Activated CD4-positive, alpha-beta T cell treated with anti-CD3 and anti-CD28 coated beads, Interleukin-2, amount 50 U/mL, for 48 hours (primary cell): ENCODE measurements around the gene TLCD1.
"Not testable (repeated sequence)": the region's sequence is repeated elsewhere in the genome, so short reads cannot be mapped to it uniquely, and the experiment has no call there.

ENCODE experiments used
- DNase-seq, 2 experiments: peaks; one replicate each; pipeline ENCODE4 v3.0.0-alpha.2; 2020

TLCD1 gene

DNA sequence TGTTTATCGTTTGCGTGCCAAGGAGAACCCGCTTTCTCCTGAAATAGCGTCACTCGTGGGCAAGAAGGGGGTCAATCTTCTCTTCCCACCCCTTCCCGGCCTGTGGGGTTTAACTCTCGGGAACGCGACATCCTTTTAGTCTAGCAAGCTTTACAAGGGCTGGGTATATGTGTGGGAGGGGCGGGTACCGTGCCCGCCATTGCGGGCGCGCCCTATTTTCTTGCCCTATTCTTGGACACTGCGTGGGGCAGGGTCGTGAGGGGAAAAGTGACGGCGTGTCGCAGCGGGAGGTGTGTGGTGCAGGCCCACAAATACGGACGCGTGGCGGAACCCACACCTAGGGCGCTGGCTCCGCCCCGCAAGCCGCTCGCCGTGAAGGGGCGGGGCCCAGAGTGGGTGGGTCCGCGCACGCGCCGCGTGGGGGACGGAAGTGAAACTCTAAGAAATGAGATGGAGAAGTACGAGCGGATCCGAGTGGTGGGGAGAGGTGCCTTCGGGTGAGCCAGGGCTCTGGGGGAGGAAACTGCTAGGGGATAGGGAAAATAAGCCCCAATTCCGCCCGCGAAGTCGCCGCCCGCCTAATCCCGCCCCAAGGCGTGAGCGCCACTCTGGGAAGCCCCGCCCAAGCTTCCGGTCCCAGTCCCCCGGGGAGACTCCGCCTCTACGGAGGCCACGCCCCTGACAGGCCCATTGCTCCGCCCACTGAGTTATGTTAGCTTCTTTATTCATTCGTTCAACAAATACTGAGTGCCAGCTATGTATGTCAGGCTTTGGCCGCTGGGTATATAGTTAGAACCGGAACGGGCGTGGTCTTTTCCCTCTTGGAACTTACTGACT lies 2.5 kb upstream of the TLCD1 start, which contains the start of gene NEK8:
NEK8 (plus strand) TSS at position 425 of the 837 bp plus-strand sequence; CDS start at position 451, 26 bp downstream.
- peak; percentile 99 to 100 for DNase-seq

DNA sequence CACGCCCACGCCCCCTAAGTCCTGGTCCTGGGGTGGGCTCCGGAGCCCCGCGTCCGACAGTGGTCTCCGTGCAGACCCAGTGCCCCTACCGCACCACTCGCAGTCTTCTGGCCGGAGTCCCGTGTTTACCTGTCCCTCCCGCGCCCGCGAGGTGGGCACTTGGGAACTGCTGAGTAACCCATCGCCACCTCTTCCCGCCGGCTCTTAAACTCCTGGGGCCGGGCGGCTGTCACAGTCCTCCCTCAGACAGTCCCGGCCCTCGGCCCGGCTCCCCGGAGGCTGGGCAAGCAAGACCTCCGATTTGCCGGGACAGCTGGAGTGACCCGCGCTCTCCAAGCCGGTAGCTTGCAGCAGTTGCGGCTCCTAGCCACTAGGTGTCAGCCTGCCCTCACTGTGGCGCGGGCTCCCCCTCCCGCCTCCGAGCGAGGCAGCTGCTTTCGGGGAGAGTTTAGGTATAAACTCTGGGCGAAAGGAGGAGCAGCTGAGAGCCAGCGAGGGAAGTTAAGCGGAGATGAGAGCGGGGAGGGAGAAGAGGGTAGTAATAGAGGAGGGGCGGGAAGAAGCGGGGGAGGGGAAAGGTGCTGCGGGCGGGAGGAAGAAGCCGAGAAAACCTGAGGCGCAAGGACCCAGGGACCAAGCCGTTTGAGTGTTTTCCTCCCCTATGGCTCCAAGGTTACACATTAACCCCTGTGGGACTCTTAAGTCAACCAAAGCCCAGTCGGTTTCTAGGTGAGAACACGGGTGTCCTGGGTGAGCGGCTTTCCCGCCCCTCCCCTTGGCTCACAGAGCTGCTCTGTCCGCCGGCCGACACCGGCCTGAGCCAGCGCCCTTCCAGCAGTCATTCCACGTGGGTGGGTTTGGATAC lies 826 bp upstream of the TLCD1 start:
- peak; percentile 96 to 97 for DNase-seq

DNA sequence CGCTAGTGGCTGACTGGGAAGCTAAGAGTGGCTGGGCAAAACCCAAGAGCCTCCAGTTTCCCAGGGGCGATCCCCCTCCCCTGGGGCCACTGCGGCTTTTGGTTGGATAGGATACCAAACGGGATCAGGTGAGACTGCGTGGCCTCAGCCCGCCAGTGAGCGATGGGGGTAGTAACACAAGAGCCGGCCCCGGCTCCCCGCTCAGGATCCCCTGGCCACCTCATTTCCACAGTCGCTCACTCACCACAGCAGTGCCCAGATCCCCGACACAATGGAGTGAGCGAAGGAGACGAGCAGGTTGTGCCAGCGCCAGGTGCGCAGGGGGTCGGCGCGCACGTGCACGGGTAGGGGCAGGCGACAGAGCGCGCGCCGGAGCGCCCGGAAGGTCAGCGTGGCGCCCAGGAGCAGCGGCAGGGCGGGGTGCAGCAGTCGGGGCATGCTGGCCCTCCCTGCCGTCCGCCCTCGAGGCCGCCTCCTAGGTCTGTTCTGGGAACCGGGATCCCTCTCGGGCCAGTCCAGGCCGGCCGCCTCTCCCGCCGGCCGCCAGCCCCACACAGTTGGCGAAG lies 290 bp downstream of the TLCD1 start:
- peak; percentile 74 to 77 for DNase-seq

DNA sequence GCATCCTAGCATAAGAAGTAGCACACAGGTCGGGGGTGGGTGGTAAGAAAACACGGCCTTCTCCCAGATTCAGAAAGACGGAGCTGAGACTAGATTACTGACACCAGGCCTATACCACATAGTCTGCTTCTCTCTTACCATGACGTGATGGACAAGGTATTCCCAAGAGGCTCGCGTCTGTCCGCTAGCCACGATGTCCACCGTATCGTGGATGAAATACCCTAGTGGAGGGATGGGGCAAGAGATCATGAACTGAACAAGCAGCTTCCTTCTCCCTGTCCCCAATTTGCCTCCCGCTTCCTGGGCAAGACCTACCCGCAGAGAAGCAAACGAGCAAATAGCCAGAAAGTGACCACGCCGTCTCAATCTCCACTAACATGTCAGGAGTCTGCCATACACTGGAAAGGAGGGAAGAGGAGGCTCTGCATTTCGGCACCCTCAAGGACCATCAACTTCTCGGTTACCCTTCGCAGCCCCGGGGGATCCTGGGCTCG lies 820 bp downstream of the TLCD1 start:
- DNase-seq: peak in 1 of 2 experiments; percentile 59

DNA sequence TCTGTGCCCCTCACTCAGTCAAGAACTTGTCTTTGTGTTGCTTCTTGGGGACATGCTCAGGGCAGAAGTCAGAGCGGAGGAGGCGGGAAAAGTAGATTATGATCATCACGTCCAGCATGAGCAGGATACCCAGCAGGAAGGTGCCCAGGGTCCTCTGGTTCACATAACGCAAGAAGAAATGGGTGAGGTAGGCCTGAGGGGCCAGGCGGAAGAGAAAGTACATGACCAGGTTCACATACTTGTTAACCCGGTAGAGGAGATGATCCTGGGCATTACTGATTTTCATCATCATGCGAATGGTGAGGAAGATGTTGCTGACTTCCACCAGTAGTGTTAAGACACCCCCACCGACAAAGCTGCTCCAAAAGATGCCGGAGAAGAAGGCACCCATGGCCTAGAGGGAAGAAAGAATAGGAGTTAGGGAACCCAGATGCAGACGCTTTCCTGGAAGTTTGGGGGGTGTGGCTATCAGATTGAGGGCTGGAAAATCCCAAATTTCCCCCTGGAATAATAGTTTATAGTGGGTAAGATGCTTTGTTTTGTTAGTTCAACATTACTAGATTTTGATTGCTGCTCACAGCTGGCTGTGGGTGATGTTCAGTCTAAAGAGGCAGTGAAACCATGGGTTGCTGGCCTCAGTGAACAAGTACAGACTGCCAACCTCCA lies 1.4 kb downstream of the TLCD1 start:
- peak in 1 of 2 experiments; percentile 34 for DNase-seq

DNA sequence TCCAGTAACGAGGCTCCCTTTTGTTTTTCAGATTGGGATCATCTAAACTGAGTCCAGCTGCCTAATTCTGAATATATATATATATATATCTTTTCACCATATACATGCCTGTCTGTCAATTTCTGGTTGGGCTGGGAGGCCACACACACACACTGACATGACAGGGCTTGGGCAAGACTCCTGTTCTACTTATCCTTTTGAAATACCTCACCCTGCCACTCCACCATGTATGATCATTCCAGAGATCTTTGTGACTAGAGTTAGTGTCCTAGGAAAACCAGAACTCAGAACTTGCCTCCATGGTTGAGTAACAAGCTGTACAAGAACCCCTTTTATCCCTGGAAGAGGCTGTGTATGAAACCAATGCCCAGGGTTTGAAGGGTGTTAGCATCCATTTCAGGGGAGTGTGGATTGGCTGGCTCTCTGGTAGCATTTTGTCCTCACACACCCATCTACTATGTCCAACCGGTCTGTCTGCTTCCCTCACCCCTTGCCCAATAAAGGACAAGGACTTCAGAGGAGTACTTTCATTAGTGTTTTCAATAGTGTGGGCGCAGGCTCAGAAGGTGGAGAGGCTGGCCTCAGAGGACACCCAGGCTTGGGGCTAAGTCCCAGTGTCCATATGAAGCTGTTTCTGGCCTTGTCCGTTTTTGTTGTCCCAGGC lies 2.1 kb downstream of the TLCD1 start:
- not testable (repeated sequence) for DNase-seq

DNA sequence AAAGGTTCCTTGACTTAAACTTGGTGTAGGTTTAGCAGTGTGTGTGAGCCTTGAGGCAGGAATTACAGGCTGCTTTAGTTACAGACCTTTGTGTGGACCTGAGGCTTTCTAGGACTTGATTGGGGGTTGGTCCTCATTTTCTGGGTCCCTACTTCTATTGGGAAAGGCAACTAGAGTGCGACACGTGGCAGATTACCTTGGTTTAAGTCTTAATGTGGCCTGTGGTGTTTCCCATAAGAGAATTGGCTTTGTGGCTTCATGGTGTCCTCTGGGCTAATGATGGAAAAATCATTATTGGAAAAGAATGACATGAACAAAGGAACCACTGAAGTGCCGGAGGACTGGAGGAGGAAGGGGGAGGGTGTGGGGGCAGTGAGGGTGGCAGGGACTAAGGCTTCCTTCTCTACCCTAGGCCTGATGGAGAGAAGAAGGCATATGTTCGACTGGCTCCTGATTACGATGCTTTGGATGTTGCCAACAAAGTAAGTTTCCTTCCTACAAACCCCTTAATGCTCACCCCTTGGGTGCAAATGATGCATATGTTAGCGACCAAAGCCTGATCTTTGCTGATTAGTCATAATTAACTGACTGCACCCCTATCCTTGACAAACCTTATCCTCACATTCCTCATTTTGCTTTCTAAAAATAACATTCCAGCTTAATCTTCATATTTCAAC lies 2.7 kb downstream of the TLCD1 start:
- no peak for DNase-seq

DNA sequence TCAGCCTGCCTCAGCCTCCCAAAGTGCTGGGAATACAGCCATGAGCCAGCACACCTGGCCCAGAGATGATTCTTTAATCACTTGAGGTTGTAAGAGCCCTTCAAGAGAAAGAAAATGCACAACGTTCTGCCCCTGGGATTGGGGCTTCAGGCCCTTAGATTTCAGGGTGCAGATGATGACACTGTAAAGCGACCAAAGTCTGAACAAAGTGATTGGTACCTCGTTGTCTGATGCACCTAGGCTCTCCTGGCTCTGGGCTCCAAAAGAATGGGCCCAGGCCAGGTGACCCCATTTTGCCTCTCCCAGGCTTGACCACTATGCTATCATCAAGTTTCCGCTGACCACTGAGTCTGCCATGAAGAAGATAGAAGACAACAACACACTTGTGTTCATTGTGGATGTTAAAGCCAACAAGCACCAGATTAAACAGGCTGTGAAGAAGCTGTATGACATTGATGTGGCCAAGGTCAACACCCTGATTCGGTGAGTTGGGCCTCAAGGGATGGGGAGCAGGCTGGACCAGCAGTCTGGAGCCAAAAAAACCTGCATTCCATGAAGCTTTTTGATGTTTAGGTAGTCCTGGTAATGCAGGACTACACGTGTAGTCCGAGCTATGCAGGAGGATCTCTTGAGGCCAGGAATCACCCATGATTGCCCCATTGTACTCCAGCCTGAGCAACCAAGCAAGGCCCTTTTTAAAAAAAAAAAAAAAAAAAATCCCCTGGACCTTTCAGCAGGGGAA lies 3.4 kb downstream of the TLCD1 start:
- DNase-seq: no peak

DNA sequence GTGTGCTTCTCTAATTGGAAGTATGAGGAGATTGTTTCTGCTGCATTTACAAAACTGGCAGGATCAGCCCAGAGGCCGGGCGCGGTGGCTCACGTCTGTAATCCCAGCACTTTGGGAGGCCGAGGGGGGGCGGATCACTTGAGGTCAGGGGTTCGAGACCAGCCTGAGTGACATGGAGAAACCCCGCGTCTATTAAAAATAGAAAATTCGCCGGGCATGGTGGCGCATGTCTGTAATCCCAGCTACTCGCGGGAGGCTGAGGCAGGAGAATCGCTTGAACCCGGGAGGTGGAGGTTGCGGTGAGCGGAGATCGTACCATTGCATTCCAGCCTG lies 5.1 kb downstream of the TLCD1 start:
- peak in 1 of 2 experiments; percentile 33 for DNase-seq

DNA sequence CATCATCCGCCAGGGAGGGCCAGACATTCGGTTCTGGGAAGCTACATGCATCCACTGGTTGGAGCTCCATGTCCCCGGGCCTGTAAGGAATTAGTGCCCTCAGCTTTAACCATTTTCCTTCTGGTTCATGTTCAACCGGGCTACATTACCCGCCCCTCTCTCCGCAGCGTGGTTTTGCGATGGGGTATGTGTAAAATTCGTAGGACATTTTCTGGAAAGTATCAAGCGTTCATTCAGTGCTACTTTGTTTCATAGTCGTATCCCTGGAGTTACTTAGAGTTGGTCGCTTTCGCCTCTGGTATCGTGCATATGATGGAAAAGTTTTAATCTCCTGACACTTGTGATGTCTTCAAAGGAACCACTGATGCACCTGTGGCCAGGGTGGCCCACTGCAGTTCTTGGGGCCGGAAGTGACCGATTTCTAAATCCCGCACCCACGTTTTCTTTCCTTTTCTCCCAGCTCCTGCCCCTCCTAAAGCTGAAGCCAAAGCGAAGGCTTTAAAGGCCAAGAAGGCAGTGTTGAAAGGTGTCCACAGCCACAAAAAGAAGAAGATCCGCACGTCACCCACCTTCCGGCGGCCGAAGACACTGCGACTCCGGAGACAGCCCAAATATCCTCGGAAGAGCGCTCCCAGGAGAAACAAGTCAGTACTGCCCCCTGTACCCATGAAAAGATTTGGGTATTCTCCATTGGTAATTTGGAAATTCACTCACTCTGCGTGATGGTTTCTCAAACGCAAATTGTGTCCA lies 5.6 kb downstream of the TLCD1 start:
- DNase-seq: peak; percentile 50 to 65

DNA sequence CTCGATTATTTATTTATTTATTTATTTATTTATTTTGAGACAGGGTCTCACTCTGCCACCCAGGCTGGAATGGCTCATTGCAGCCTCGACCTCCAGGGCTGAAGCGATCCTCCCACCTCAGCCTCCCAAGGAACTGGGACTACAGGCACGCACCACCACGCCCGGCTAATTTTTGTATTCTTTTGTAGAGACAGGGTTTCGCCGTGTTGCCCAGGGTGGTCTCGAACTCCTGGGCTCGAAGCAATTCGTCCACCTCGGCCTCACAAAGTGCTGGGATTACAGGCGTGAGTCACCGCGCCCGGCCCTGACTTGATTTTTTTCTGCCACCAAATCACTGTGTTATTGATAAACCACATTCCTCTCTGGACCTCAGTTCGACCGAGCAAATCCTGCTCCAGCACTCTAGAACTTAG lies 7.0 kb downstream of the TLCD1 start:
- DNase-seq: no peak

DNA sequence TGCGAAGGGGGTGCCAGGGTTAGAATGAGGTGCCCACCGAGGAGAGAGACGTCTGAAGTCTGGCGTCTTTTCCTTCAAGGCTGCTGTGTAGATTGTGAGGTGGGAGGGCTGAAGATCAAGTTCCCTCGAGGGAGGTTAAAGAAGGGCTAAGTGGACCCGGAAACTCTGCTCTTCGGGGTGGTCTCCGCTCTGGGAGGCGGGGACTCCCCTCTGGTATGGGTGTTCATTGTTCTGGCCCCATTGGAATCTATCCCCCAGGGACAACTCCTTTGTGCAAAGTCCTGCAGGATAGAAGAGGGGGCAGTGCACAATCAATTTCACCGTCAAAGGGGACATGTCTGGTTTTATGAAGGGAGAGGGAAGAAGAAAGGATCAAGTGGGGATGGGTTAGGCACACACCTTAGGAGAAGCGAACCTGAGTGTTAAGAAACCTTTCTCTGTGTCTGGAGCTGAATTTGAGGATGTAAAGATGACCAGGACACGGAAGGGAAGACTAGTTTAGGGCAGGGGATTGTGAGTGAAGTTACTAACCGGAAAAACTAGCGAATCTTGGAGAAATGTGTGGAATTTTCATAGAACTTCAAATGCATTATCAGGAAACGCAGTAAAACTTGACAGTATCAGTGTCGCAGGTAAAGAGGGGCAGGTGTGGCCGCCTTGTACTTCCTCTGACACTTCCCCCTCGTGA lies 7.6 kb downstream of the TLCD1 start:
- DNase-seq: no peak

DNA sequence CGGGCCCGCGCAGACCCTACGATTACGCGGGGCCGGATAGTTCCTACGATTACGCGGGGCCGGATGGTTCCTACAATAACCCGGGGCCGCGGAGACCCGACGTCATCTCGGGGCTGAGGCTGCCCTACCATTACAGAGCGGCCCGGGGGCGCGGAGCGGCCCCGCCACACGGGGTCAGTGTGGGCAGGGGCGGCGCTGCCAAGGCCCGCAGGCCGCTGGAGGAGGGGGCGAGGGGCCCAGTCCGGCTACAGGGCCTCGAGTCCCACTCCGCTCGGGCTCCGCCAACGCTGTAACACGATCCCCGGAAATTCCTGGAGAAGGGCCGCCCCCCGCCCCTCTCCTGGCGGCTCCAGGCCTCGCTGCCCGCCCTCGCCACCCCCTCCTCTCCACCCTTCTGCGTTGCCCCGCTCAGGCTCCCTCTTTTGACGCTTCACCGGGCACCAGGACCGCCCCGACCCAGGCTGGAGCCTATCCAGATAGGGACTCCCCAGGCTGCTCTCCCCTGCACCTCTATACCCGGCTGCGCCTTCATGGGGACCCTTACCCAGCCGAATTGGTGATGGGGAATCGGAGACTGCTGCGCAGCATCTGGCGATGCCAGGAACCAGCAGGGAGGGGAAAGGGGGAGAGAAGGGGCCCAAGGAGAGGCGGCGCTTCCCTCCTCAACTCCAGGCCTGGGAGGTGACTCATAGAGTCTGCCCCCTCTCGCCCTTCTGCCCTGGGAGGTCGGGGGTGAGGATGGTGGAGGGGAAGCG lies 8.3 kb downstream of the TLCD1 start, which contains the start of gene RAB34:
RAB34 (minus strand) TSS at position 291 of the 755 bp plus-strand sequence. CDS start 602 bp downstream, outside the sequence.
- peak in 1 of 2 experiments; percentile 28 for DNase-seq

DNA sequence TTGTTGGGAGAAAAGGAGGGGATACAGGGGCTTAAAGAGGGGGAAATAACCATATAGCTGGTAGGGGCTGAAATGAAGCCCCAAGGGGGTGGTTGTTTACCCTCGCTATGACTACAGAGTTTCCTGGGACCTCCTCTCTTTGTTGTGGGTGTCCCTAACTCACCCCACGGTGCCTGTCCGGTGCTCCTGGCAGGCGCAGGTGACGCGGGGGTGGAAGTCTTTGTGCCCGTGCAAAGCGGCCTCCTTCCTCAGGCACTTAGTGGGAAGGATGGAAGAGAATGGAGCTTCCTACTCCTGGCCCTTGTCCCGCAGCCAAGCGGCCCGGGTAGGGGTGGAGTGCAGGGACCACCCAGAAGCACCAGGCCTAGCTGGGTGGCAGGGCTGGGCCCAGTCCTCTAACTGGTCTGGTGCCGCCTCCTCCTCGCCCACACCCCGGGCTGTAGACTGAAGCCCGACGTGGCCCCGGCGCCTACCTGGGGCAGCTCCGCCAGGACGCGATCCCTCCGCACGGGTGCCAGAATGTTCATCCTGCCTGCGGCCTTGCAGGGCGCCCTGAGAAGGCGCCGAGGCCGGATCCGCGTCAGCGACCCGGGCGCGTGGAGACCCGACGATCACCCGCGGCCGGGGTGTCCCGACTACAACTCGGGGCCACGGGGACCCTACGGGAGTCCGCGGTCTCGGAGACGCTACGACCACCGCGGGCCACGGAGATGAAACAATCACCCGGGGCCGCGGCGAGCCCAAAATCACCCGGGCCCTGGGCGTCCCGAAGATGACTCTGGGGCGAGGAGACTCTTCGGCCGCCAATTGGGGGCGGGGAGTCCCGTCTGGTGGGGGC lies 9.1 kb downstream of the TLCD1 start:
- no peak for DNase-seq

DNA sequence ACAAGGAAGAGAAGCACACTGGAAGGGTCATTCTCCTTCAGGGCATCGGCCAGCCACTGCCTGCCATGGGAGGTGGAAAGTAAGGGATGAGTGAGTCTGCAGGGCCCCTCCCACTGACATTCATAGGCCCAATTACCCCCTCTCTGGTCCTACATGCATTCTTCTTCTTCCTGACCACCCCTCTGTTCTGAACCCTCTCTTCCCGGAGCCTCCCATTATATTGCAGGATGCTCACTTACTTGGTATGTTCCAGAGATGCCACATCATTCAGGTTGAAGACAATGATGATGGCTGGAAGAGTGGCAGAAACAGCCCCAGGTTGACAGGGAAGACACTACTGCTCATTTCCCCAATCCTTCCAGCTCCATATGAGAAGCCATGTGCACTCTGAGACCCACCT lies 10.8 kb downstream of the TLCD1 start:
- no peak for DNase-seq

DNA sequence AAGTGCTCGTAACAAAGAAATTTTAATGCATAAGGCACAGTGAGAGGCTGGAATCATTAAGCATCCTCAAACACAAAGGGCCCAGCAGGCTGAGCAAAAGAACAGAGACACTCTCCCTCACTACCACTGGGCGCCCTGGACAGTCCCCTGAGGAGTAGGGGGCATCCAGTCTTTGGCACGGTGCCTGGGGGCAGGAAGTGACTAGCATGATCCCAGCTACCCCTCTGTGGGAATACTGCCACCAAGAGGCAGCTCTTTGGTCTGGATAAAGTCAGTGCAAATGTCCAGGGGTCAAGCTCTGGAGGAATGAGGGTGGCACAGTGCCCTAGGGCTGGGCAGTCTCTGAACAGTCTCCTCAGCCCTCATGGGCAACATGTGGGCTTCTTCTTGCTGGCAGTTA lies 11.8 kb downstream of the TLCD1 start:
- DNase-seq: no peak

DNA sequence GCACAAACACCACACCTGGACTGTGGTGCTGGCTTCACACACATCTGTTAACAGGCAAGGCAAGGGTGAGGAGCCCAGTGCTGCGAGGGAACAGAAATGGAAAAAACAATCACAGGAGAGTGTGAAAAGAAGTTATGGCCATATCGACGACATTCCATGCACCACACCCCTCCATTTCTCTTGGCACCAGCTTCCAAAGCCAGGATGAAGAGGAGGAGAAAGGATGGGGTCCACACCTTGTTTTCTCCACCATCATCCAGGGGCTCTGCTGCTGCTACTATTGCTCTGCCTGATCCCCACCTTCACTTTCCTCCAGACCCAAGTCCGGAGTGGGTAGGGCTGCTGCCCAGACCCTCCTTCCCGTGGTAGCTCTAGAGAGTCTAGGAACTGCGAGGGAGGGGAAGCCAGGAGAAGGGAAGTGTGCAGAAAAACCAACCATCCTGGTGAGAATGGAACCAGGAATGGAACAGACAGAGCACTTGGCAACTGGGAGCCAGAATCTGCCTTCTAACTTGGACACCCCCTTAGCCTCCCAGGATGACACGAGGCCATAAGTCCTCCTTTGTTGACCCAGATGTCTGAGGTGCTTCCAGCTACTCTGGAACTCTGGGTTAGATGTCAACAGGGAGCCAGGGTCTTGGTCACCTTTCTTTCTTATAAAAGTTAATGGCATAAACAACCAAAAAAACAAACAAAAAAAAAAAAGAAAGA lies 13.2 kb downstream of the TLCD1 start:
- no peak for DNase-seq
